GM12891 (cell line): ENCODE results near the gene FAM186B.

ENCODE experiments used
- DNase-seq: peaks from one replicate; pipeline ENCODE4 v3.0.0; 2011; ENCODE audit warnings: low spot score; ENCODE audit not compliant: insufficient read length
- FAIRE-seq: peaks from 2 replicates; lab custom pipeline; 2011; peaks lifted over from hg19 to GRCh38; lab: Jason Lieb, UNC
- PAX5 ChIP-seq: IDR thresholded peaks from 2 replicates; pipeline ENCODE4 v1.6.1; 2011; ENCODE audit warnings: low read length, moderate library complexity, mild to moderate bottlenecking; ENCODE audit not compliant: insufficient read depth, severe bottlenecking
- POLR2A ChIP-seq: IDR thresholded peaks from 2 replicates; pipeline ENCODE4 v1.6.1; 2011; ENCODE audit warnings: low read depth, low read length, control low read depth
- POLR2AphosphoS5 ChIP-seq: IDR thresholded peaks from 2 replicates; pipeline ENCODE4 v1.6.1; 2011; ENCODE audit warnings: low read depth, low read length, control low read depth
- POU2F2 ChIP-seq: IDR thresholded peaks from 2 replicates; pipeline ENCODE4 v1.6.1; 2011; ENCODE audit warnings: low read depth, mild to moderate bottlenecking, control low read depth, low read length, moderate library complexity
- SPI1 ChIP-seq: IDR thresholded peaks from 2 replicates; pipeline ENCODE4 v1.6.1; 2011; ENCODE audit warnings: low read depth, low read length, control low read depth
- TAF1 ChIP-seq: IDR thresholded peaks from 2 replicates; pipeline ENCODE4 v1.6.1; 2011; ENCODE audit warnings: low read depth, low read length, control low read depth

FAM186B gene

GRCh38 chr12:49635656-49636055, 30.2 kb upstream of the FAM186B start:
- no peak for TF ChIP-seq POLR2A
- TF ChIP-seq SPI1, result no peak
- TF ChIP-seq POLR2AphosphoS5, result no peak
- TF ChIP-seq PAX5, result no peak
- no peak for TF ChIP-seq POU2F2
- no peak for TF ChIP-seq TAF1
- DNase-seq (no peak), FAIRE-seq (no peak)

DNA sequence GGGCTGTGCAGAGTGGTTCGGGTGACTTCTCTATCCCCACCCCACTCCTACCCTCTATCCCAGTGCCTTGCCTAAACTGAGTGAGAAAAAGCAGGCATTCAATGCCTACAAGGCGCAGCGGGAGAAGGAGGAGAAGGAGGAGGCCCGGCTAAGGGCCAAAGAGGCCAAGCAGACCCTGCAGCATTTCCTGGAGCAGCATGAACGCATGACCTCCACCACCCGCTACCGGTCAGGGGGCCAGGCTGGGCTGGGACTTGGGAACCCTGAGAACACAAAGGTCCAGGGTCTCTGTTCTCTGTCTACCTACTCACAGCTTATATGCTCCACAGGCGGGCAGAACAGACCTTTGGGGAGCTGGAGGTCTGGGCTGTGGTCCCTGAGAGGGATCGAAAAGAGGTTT, 29.6 kb upstream of the FAM186B start:
- TF ChIP-seq SPI1 (no peak), TAF1 (no peak), PAX5 (no peak), POU2F2 (no peak), POLR2AphosphoS5 (no peak), POLR2A (no peak)
- DNase-seq (no peak), FAIRE-seq (no peak)

GRCh38 chr12:49633703-49634345, 28.4 kb upstream of the FAM186B start:
- FAIRE-seq, result no peak
- no peak for DNase-seq
- no peak for TF ChIP-seq POLR2AphosphoS5
- TF ChIP-seq SPI1, result no peak
- no peak for TF ChIP-seq POLR2A
- no peak for TF ChIP-seq POU2F2
- no peak for TF ChIP-seq TAF1
- no peak for TF ChIP-seq PAX5

DNA sequence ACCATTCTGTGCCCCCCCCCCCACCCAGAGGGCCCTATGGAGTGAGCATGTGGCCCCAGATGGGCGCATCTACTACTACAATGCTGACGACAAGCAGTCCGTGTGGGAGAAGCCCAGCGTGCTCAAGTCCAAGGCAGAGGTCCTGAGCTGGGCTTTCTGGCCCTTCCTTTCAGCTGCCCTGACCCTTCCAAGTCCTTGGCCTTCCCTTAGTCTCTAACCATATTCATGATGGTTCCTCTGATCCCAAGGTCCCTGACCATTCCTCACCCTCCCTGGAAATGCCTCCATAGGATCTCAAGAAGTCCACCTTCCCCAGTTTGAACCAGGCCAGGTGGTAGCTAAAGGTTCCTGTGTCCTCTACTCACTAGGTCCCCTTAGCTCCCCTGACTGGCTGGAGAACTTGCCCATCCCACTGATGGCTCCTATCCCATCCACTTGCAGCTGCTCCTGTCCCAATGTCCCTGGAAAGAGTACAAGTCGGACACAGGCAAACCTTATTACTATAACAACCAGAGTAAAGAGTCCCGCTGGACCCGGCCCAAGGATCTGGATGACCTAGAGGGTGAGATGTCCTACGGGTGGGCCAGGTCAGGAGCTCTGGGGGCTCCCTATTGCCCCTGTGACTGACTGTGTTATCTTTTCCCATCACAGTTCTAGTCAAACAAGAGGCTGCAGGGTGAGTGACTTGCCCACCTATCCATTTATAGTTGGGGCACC, 27.7 kb upstream of the FAM186B start:
- FAIRE-seq, result no peak
- DNase-seq, result no peak
- no peak for TF ChIP-seq SPI1
- no peak for TF ChIP-seq POLR2A
- no peak for TF ChIP-seq PAX5
- TF ChIP-seq POLR2AphosphoS5, result no peak
- no peak for TF ChIP-seq POU2F2
- no peak for TF ChIP-seq TAF1

DNA sequence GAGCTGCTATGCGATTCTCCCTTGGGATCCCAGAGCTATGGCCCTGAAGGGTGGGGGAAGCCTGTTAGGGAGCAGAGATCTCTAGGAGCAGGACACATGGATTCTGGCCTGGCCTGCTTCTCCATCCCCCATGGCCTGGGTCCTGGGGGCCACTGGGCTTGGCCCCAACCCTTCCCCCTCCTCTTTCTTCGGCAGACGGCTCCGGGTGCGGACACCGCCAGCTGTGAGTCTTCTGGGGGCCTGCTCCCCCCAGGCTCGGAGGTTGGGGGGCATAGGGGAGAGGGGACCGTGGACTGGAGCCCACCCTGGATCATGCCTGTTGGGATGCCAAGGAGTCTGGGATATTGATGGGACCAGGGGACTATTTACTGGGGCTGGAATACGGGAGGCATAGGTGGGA, 27.0 kb upstream of the FAM186B start:
- DNase-seq (no peak), FAIRE-seq (no peak)
- TF ChIP-seq SPI1 (no peak), POLR2A (no peak), PAX5 (no peak), POU2F2 (no peak), POLR2AphosphoS5 (no peak), TAF1 (no peak)

GRCh38 chr12:49631336-49631907, 26.0 kb upstream of the FAM186B start:
- no peak for TF ChIP-seq TAF1
- no peak for TF ChIP-seq POLR2A
- no peak for TF ChIP-seq PAX5
- no peak for TF ChIP-seq POU2F2
- TF ChIP-seq POLR2AphosphoS5, result no peak
- no peak for TF ChIP-seq SPI1
- FAIRE-seq, result no peak
- no peak for DNase-seq

- DNase-seq (no peak), FAIRE-seq (no peak)
- TF ChIP-seq POLR2A, result no peak
- TF ChIP-seq PAX5, result no peak
- no peak for TF ChIP-seq POLR2AphosphoS5
- no peak for TF ChIP-seq TAF1
- TF ChIP-seq POU2F2, result no peak
- TF ChIP-seq SPI1, result no peak
Observed at GRCh38 chr12:49627752-49628360, 22.4 kb upstream of the FAM186B start.

DNA sequence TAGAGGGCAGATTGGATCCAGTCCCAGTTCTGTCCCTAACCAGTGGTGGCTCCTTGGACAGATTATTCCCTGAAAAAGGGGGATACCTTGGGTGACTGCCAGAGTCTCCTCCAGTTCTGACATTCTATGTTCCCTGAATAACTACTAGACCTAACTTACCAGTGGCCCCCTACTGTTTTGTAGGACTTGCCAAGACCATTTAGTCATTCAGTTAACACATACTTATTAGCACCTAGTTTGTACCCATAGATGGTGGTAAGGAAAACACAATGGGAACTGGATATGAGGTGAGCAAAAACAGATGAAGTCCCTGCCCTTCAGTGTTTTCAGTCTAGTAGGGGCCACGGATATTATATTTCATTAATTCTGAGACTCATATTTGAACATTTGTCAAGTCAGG, 21.4 kb upstream of the FAM186B start:
- FAIRE-seq (no peak), DNase-seq (no peak)
- no peak for TF ChIP-seq POU2F2
- no peak for TF ChIP-seq POLR2AphosphoS5
- no peak for TF ChIP-seq POLR2A
- no peak for TF ChIP-seq SPI1
- TF ChIP-seq TAF1, result no peak
- no peak for TF ChIP-seq PAX5
